ENCODE data around the gene MSTO1. TPM values are rescaled to one million over a fixed set of nuclear protein-coding genes. Genes with fewer than 3 reads are reported as not detected.
A peak's percentile ranks its signal among the peaks of the same experiment; 100 is the strongest.
"Not testable (repeated sequence)": the region's sequence is repeated elsewhere in the genome, so short reads cannot be mapped to it uniquely, and the experiment has no call there.

MSTO1 gene
- polyA plus RNA-seq, 2 of the 4 experiments (the other 2 are of a cell fraction) = 28.3 to 43.5 TPM

- DNase-seq (ENCODE audit: low read depth in 1 of 2, low spot score in 1 of 2) = no peak
- Histone ChIP-seq H3K4me1 (no peaks in the 10 kb centered on the region), H3K9me3 (no peaks in the 10 kb centered on the region), H3K4me3 (no peak overlapping the region), H3K4me2 (peak overlapping the region; percentile 69; the same call in 2 of the 3 replicates), H3K27ac (peak overlapping the region in 1 of 2 experiments; percentile 5; a peak in 1 of 6 replicates)
- POLR2A ChIA-PET = no interaction called here
- TF ChIP-seq KDM1A (IDR thresholded peaks at IDR 0.05; ENCODE audit: low read depth) (no peak), EHMT2 (IDR thresholded peaks at IDR 0.05; ENCODE audit: low read depth) (no peak), POLR2AphosphoS2 (conservative IDR thresholded peaks at IDR 0.05; ENCODE audit: low read length) (no peak), CBX2 (IDR thresholded peaks at IDR 0.05; ENCODE audit: borderline replicate concordance, low read depth) (no peak)
- TF ChIP-seq, protein P1, sequence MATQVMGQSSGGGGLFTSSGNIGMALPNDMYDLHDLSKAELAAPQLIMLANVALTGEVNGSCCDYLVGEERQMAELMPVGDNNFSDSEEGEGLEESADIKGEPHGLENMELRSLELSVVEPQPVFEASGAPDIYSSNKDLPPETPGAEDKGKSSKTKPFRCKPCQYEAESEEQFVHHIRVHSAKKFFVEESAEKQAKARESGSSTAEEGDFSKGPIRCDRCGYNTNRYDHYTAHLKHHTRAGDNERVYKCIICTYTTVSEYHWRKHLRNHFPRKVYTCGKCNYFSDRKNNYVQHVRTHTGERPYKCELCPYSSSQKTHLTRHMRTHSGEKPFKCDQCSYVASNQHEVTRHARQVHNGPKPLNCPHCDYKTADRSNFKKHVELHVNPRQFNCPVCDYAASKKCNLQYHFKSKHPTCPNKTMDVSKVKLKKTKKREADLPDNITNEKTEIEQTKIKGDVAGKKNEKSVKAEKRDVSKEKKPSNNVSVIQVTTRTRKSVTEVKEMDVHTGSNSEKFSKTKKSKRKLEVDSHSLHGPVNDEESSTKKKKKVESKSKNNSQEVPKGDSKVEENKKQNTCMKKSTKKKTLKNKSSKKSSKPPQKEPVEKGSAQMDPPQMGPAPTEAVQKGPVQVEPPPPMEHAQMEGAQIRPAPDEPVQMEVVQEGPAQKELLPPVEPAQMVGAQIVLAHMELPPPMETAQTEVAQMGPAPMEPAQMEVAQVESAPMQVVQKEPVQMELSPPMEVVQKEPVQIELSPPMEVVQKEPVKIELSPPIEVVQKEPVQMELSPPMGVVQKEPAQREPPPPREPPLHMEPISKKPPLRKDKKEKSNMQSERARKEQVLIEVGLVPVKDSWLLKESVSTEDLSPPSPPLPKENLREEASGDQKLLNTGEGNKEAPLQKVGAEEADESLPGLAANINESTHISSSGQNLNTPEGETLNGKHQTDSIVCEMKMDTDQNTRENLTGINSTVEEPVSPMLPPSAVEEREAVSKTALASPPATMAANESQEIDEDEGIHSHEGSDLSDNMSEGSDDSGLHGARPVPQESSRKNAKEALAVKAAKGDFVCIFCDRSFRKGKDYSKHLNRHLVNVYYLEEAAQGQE (IDR thresholded peaks at IDR 0.05) = no peak
- CTCF ChIA-PET = interaction anchor here (0.6 to 1.5 kb wide), 3 partner anchors 83 to 432 kb away, joined by 3 to 7 read pairs (median 3); no protein-coding TSS in a partner anchor
- no peak for FAIRE-seq
- no peak for ATAC-seq
- WGBS (ENCODE audit: missing lambda C conversion rate) = 92% methylated on average over 9 of the region's 9 CpGs
Measured at GRCh38 chr1:155608888-155609225, 1.2 kb upstream of the MSTO1 start.

GRCh38 chr1:155610257-155610647 is 234 bp downstream of the MSTO1 start:
- ATAC-seq = peak in 1 of 2 experiments; percentile 62; a peak in 5 of 6 replicates
- H3K4me2 ChIP-seq; H3K4me1 ChIP-seq; FAIRE-seq; H3K9me3 ChIP-seq; DNase-seq (ENCODE audit: low read depth in 1 of 2, low spot score in 1 of 2): not testable (repeated sequence)
- Histone ChIP-seq H3K4me3 (peak overlapping the region; percentile 62), H3K27ac (peak overlapping the region in 1 of 2 experiments; percentile 94; a peak in 2 of 6 replicates)
- ChIA-PET POLR2A (interaction anchor here (0.5 kb wide), 1 partner anchor 279 kb away, joined by 5 read pairs; no protein-coding TSS in a partner anchor), CTCF (interaction anchor here (0.7 to 1.1 kb wide), 2 partner anchors 9 to 23 kb away, joined by 3 read pairs; no protein-coding TSS in a partner anchor)
- WGBS (ENCODE audit: missing lambda C conversion rate) = no CpG with 5 or more reads among the region's 33 CpGs

- H3K9me3 ChIP-seq; ATAC-seq; POLR2A ChIA-PET; CTCF ChIA-PET; H3K4me2 ChIP-seq; FAIRE-seq; H3K4me1 ChIP-seq; H3K4me3 ChIP-seq; DNase-seq (ENCODE audit: low read depth in 1 of 2, low spot score in 1 of 2); H3K27ac ChIP-seq: not testable (repeated sequence)
- 100% methylated on average over 1 of the region's 2 CpGs for WGBS (ENCODE audit: missing lambda C conversion rate)
Measured at GRCh38 chr1:155613226-155613625, 3.2 kb downstream of the MSTO1 start.

DNA sequence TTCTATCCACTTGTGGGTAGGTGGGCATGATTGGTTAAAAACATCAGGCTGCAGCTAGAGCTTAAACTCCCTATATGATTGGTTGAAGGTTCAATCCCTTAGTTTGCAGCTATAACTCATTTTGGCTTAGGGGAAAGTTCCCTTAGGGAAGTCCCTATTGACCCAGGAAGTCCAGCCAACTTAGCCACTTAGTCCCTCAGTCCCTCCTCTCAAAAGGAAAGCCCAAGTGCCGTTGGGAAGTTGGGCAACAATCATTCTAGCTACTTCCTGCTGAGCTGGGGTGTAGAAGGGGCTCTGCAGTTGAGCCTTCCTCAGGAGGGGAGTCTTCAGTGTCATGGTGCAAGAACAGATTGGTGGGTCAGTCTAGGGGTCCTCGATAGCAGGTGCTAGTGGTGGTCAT is 12.2 kb downstream of the MSTO1 start:
- 18% methylated on average over 2 of the region's 2 CpGs for WGBS (ENCODE audit: missing lambda C conversion rate)
- DNase-seq (ENCODE audit: low read depth in 1 of 2, low spot score in 1 of 2) (no peak), ATAC-seq (no peak), FAIRE-seq (no peak)
- Histone ChIP-seq H3K9me3 (no peaks in the 10 kb centered on the region), H3K4me1 (no peaks in the 10 kb centered on the region), H3K27ac (no peak overlapping the region), H3K4me2 (no peak overlapping the region), H3K4me3 (no peak overlapping the region)
- ChIA-PET CTCF (interaction anchor here (0.6 to 1.3 kb wide), 3 partner anchors 26 to 372 kb away, joined by 3 read pairs; no protein-coding TSS in a partner anchor), POLR2A (interaction anchor here (0.9 kb wide), 1 partner anchor 13 kb away, joined by 4 read pairs; no protein-coding TSS in a partner anchor)
- no peak for TF ChIP-seq EP300 (IDR thresholded peaks at IDR 0.05)
- TF ChIP-seq TP53 (CRISPR knock-in tag; IDR thresholded peaks at IDR 0.05) = no peak
- TF ChIP-seq HOXB13 (CRISPR knock-in tag; IDR thresholded peaks at IDR 0.05; ENCODE audit: low read depth) = no peak
- TF ChIP-seq, protein P2, sequence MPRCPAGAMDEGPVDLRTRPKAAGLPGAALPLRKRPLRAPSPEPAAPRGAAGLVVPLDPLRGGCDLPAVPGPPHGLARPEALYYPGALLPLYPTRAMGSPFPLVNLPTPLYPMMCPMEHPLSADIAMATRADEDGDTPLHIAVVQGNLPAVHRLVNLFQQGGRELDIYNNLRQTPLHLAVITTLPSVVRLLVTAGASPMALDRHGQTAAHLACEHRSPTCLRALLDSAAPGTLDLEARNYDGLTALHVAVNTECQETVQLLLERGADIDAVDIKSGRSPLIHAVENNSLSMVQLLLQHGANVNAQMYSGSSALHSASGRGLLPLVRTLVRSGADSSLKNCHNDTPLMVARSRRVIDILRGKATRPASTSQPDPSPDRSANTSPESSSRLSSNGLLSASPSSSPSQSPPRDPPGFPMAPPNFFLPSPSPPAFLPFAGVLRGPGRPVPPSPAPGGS (IDR thresholded peaks at IDR 0.05) = no peak
- TF ChIP-seq EHF (CRISPR knock-in tag; IDR thresholded peaks at IDR 0.05) = no peak
- no peak for TF ChIP-seq ZFP36 (IDR thresholded peaks at IDR 0.05; ENCODE audit: borderline replicate concordance, partially characterized antibody)
- no peak for TF ChIP-seq NR3C1 (IDR thresholded peaks at IDR 0.05)
- TF ChIP-seq RNF2 (IDR thresholded peaks at IDR 0.05; ENCODE audit: borderline replicate concordance, low read depth) = no peak
- TF ChIP-seq KDM1A (IDR thresholded peaks at IDR 0.05; ENCODE audit: low read depth) = no peak
- TF ChIP-seq HOXA7 (CRISPR knock-in tag; IDR thresholded peaks at IDR 0.05) = no peak
- no peak for TF ChIP-seq HDAC2 (IDR thresholded peaks at IDR 0.05)
- no peak for TF ChIP-seq PHF8 (IDR thresholded peaks at IDR 0.05; ENCODE audit: borderline replicate concordance, low read depth)
- TF ChIP-seq, protein P3, sequence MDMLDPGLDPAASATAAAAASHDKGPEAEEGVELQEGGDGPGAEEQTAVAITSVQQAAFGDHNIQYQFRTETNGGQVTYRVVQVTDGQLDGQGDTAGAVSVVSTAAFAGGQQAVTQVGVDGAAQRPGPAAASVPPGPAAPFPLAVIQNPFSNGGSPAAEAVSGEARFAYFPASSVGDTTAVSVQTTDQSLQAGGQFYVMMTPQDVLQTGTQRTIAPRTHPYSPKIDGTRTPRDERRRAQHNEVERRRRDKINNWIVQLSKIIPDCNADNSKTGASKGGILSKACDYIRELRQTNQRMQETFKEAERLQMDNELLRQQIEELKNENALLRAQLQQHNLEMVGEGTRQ (IDR thresholded peaks at IDR 0.05) = no peak
- no peak for TF ChIP-seq JUN (IDR thresholded peaks at IDR 0.05)
